GM12878 (cell line): Measurements from ENCODE around the gene HS1BP3. TPM values are rescaled to one million over a fixed set of nuclear protein-coding genes. Genes with fewer than 3 reads are reported as not detected.

Experiments used
- ATAC-seq: fragments of 200-7000 bp; cut with Tn5 transposase; 3 replicates; pipeline ENCODE4 v1.9.1; 2020; ENCODE audit warnings: mild to moderate bottlenecking, moderate library complexity
- BruUV-seq: library from RNA; stranded (reverse); fragments of 400-500 nt; replicated peaks from 2 replicates; lab custom pipeline; 2021; lab: Mats Ljungman, UMichigan
- CTCF ChIA-PET: fragments of 300-600 bp; sonication (Branson Sonifier 250); formaldehyde crosslinking; extraction: SDS; loops from one replicate; lab custom pipeline; 2021; ENCODE audit warnings: inconsistent platforms; lab: Yijun Ruan, JAX
- POLR2A ChIA-PET: fragments of 350-600 bp; formaldehyde crosslinking; extraction: SDS; loops from one replicate; lab custom pipeline; 2021; ENCODE audit warnings: inconsistent platforms; lab: Charles Lee
- RAD21 ChIA-PET: fragments of 300-600 bp; sonication (Branson Sonifier 250); formaldehyde crosslinking; loops from one replicate; lab custom pipeline; 2023; ENCODE audit warnings: antibody characterized with exemption; ENCODE audit not compliant: unreplicated experiment; lab: Charles Lee
- SMC1A ChIA-PET: fragments of 300-600 bp; sonication (Branson Sonifier 250); formaldehyde crosslinking; loops from one replicate; lab custom pipeline; 2023; ENCODE audit not compliant: unreplicated experiment, uncharacterized antibody; lab: Charles Lee
- DNase-seq: peaks from one replicate; pipeline ENCODE4 v3.0.0-alpha.2; 2011; ENCODE audit warnings: low read depth, low spot score
- FAIRE-seq: peaks from 3 replicates; lab custom pipeline; 2011; peaks lifted over from hg19 to GRCh38; lab: Jason Lieb, UNC
- H2AFZ ChIP-seq: 2 replicates; pipeline ENCODE4 v1.6.0; 2011; ENCODE audit warnings: low read depth, low read length, control low read depth; ENCODE audit not compliant: control insufficient read depth
- H3K27ac ChIP-seq: 2 replicates; pipeline ENCODE4 v1.5.1; 2011; ENCODE audit warnings: control low read depth; ENCODE audit not compliant: control insufficient read depth, insufficient read depth
- H3K27me3 ChIP-seq, 2 experiments: replicated peaks in 1 of 2; 2 replicates each; pipeline versions ENCODE4 v1.6.0 to v1.6.1; 2011; ENCODE audit warnings: low read length in 1 of 2; ENCODE audit not compliant: control insufficient read depth in 2 of 2, insufficient read depth in 2 of 2
- H3K36me3 ChIP-seq, 2 experiments: 2 replicates each; pipeline ENCODE4 v1.5.1; 2011; ENCODE audit warnings: low read length in 1 of 2; ENCODE audit not compliant: control insufficient read depth in 2 of 2, insufficient read depth in 2 of 2
- H3K4me1 ChIP-seq: 2 replicates; pipeline ENCODE4 v1.6.1; 2011; ENCODE audit warnings: mild to moderate bottlenecking, low read length, moderate library complexity, mixed read lengths; ENCODE audit not compliant: control insufficient read depth, insufficient read depth
- H3K4me2 ChIP-seq: 2 replicates; pipeline ENCODE4 v1.6.0; 2011; ENCODE audit warnings: control low read depth; ENCODE audit not compliant: control insufficient read depth, insufficient read depth
- H3K4me3 ChIP-seq: fragments of 200-600 bp; sonication (generic); 2 replicates; pipeline ENCODE4 v1.5.1; 2016
- H3K79me2 ChIP-seq: 2 replicates; pipeline ENCODE4 v1.6.0; 2011; ENCODE audit warnings: low read length; ENCODE audit not compliant: control insufficient read depth, insufficient read depth
- H3K9ac ChIP-seq: 2 replicates; pipeline ENCODE4 v1.8.0; 2011; ENCODE audit warnings: low read length, control low read depth, mixed read lengths; ENCODE audit not compliant: control insufficient read depth, insufficient read depth
- H3K9me3 ChIP-seq: replicated peaks from 3 replicates; pipeline ENCODE4 v1.5.1; 2011; ENCODE audit warnings: mild to moderate bottlenecking, low read length; ENCODE audit not compliant: control insufficient read depth, insufficient read depth
- H4K20me1 ChIP-seq: 2 replicates; pipeline ENCODE4 v1.6.0; 2011; ENCODE audit not compliant: control insufficient read depth, insufficient read depth
- CEBPB ChIP-seq, 2 experiments: fragments of 150-350 bp in 1 of 2; IDR thresholded peaks; 2 replicates each; pipeline ENCODE4 v1.6.1; 2012 to 2014; ENCODE audit warnings: low read depth in 2 of 2, low read length in 2 of 2, borderline replicate concordance in 1 of 2, inconsistent platforms in 1 of 2
- KLF5 ChIP-seq: fragments of 450-650 bp; IDR thresholded peaks from 2 replicates; pipeline ENCODE4 v1.6.1; 2014; ENCODE audit warnings: mild to moderate bottlenecking; ENCODE audit not compliant: partially characterized antibody
- MYB ChIP-seq: fragments of 150-350 bp; IDR thresholded peaks from 2 replicates; pipeline ENCODE4 v1.6.1; 2014; ENCODE audit warnings: mild to moderate bottlenecking, low read depth, low read length, borderline replicate concordance
- RCOR1 ChIP-seq: conservative IDR thresholded peaks from 2 replicates; pipeline ENCODE4 v1.6.1; 2012; ENCODE audit warnings: low read depth, low read length, improper control_type of control experiment
- STAT3 ChIP-seq: IDR thresholded peaks from 2 replicates; pipeline ENCODE4 v1.6.1; 2011; ENCODE audit warnings: low read depth, low read length, improper control_type of control experiment
- whole genome bisulfite sequencing: methylation state at CpG from one replicate; pipeline ENCODE4 v1.1.6; 2016; ENCODE audit warnings: low lambda C conversion rate; ENCODE audit not compliant: insufficient replicate concordance, insufficient coverage; ENCODE audit errors: missing lambda C conversion rate; 5-methylcytosine and 5-hydroxymethylcytosine counted together
- in situ Hi-C: fragments of 300-500 bp; cut with MboI; formaldehyde crosslinking; loops from 9 replicates; pipeline ENCODE4 v1.14.3; 2018; ENCODE audit warnings: mixed read lengths
- intact Hi-C: fragments of 100-400 bp; cut with micrococcal nuclease; formaldehyde crosslinking; loops from one replicate; pipeline ENCODE4 v1.14.2; 2022; ENCODE audit not compliant: unreplicated experiment
- polyA plus RNA-seq, 11 experiments: library from polyadenylated mRNA; depleted of rRNA in 4 of 11; unstranded in 6 of 11; stranded (reverse) in 5 of 11; fragments of >200 nt; fragmentation: Nextera tagmentation in 4 of 11; fragmentation: Illumina TruSeq in 1 of 11; extraction: Ambion mirVana in 4 of 11; extraction: Trizol in 1 of 11; gene quantifications; 1 replicate in 1 of 11; 2 replicates in 10 of 11; pipeline versions ENCODE4 v1.2.1 to v1.2.3, GENCODE V29; 2011 to 2016; ENCODE audit warnings: inconsistent platforms in 2 of 11, missing spikeins in 2 of 11, low read depth in 1 of 11
- total RNA-seq, 4 experiments: library from RNA; depleted of rRNA in 3 of 4; stranded (reverse); fragments of >200 nt in 3 of 4; fragmentation: Illumina TruSeq in 1 of 4; extraction: Trizol in 1 of 4; gene quantifications; 2 replicates each; pipeline versions ENCODE4 v1.2.1 to v1.2.3, GENCODE V29; 2013 to 2021
- TF ChIP-seq, protein P1 (sequence below): fragments of 450-650 bp; IDR thresholded peaks from 2 replicates; pipeline ENCODE4 v1.6.1; 2017; ENCODE audit warnings: mild to moderate bottlenecking
- TF ChIP-seq, protein P2 (sequence below): fragments of 450-650 bp; IDR thresholded peaks from 2 replicates; pipeline ENCODE4 v1.6.1; 2018; ENCODE audit warnings: borderline replicate concordance, mild to moderate bottlenecking; ENCODE audit not compliant: partially characterized antibody
- TF ChIP-seq, protein P3 (sequence below): fragments of 450-650 bp; IDR thresholded peaks from 2 replicates; pipeline ENCODE4 v1.6.1; 2016; ENCODE audit warnings: mild to moderate bottlenecking
- TF ChIP-seq, protein P4 (sequence below): fragments of 450-650 bp; IDR thresholded peaks from 2 replicates; pipeline ENCODE4 v1.6.1; 2017; ENCODE audit warnings: low read depth, mild to moderate bottlenecking, moderate library complexity

HS1BP3 gene
- total and polyA plus RNA-seq, 10 of the 15 experiments (the other 5 are each of a cell fraction or from before 2014, with no cell fraction given) = 0.47 to 7.2 (median 4.6) TPM

DNA sequence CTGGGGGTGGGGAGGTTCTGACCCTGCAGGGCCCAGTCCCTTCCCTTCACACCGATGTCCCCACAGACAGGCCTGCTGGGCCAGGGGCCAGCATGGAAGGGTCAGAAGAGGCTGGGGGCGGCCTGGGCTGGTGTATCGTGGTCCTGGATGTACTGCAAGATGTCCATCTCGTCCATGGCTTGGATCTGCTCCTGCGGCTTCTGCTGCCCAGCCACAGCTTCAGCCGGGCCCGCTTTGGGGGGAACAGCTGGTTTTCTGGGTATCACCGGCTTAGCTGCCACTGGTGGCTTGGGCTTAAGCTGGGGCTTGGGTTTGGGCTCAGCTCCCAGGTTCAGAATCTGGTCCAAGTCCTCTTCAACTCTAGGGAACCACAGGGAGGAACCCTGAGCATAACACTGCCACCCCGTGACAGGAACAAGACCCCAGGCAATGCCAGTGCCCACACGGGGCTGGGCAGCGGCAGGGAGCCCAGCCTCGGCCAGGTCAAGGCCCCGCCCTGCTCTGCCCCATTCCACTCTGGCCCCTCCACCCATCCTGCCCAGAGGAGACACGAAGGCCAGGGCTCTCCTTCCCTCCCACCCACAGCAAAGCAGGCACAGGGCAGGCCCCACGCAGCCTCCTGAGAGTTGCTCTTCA lies 31.9 kb downstream of the HS1BP3 start (continued):
- TF ChIP-seq STAT3 = no peak
- no peak for TF ChIP-seq RCOR1
- TF ChIP-seq KLF5 = no peak
- TF ChIP-seq, protein P1, sequence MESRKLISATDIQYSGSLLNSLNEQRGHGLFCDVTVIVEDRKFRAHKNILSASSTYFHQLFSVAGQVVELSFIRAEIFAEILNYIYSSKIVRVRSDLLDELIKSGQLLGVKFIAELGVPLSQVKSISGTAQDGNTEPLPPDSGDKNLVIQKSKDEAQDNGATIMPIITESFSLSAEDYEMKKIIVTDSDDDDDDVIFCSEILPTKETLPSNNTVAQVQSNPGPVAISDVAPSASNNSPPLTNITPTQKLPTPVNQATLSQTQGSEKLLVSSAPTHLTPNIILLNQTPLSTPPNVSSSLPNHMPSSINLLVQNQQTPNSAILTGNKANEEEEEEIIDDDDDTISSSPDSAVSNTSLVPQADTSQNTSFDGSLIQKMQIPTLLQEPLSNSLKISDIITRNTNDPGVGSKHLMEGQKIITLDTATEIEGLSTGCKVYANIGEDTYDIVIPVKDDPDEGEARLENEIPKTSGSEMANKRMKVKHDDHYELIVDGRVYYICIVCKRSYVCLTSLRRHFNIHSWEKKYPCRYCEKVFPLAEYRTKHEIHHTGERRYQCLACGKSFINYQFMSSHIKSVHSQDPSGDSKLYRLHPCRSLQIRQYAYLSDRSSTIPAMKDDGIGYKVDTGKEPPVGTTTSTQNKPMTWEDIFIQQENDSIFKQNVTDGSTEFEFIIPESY = no peak
- TF ChIP-seq, protein P2, sequence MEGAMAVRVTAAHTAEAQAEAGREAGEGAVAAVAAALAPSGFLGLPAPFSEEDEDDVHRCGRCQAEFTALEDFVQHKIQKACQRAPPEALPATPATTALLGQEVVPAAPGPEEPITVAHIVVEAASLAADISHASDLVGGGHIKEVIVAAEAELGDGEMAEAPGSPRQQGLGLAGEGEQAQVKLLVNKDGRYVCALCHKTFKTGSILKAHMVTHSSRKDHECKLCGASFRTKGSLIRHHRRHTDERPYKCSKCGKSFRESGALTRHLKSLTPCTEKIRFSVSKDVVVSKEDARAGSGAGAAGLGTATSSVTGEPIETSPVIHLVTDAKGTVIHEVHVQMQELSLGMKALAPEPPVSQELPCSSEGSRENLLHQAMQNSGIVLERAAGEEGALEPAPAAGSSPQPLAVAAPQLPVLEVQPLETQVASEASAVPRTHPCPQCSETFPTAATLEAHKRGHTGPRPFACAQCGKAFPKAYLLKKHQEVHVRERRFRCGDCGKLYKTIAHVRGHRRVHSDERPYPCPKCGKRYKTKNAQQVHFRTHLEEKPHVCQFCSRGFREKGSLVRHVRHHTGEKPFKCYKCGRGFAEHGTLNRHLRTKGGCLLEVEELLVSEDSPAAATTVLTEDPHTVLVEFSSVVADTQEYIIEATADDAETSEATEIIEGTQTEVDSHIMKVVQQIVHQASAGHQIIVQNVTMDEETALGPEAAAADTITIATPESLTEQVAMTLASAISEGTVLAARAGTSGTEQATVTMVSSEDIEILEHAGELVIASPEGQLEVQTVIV = no peak

DNA sequence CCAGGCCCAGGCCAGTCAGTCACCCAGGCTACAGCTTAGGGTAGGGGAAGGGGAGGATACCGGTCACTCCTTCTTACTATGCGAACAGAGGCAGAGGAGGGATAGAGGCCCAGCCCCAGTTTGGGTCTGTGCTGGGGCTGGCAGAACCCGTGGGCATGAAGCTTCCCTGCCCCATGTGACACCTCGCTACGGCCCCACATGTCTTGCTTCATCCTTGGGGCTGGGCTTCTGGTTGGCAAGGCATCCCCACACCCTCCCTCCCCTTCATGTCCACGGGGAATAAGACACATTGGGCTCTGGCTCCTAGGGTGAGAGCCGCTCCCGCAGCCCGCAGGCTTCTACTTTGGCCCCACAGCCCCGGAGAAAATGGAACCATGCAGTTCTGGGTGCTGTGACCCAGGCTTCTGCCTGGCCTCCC lies 32.4 kb downstream of the HS1BP3 start:
- Histone ChIP-seq H3K27me3 (no peaks in the 10 kb centered on the region), H2AFZ (no peak overlapping the region), H3K9ac (no peak overlapping the region), H3K27ac (no peak overlapping the region), H3K36me3 (no peaks in the 10 kb centered on the region), H3K79me2 (no peaks in the 10 kb centered on the region), H3K4me3 (no peak overlapping the region), H3K9me3 (no peaks in the 10 kb centered on the region), H4K20me1 (no peaks in the 10 kb centered on the region), H3K4me1 (no peaks in the 10 kb centered on the region), H3K4me2 (no peak overlapping the region)
- ATAC-seq (no peak), FAIRE-seq (no peak), DNase-seq (no peak)
- CTCF ChIA-PET = interaction anchor here (1.0 kb wide), 1 partner anchor 207 kb away, joined by 3 read pairs; no protein-coding TSS in a partner anchor
- TF ChIP-seq, protein P3, sequence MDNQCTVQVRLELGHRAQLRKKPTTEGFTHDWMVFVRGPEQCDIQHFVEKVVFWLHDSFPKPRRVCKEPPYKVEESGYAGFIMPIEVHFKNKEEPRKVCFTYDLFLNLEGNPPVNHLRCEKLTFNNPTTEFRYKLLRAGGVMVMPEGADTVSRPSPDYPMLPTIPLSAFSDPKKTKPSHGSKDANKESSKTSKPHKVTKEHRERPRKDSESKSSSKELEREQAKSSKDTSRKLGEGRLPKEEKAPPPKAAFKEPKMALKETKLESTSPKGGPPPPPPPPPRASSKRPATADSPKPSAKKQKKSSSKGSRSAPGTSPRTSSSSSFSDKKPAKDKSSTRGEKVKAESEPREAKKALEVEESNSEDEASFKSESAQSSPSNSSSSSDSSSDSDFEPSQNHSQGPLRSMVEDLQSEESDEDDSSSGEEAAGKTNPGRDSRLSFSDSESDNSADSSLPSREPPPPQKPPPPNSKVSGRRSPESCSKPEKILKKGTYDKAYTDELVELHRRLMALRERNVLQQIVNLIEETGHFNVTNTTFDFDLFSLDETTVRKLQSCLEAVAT = no peak
- no peak for TF ChIP-seq MYB
- no peak for TF ChIP-seq CEBPB (IDR thresholded peaks at IDR 0.05; ENCODE audit: borderline replicate concordance in 1 of 2, low read depth in 2 of 2, low read length in 2 of 2)
- TF ChIP-seq, protein P4, sequence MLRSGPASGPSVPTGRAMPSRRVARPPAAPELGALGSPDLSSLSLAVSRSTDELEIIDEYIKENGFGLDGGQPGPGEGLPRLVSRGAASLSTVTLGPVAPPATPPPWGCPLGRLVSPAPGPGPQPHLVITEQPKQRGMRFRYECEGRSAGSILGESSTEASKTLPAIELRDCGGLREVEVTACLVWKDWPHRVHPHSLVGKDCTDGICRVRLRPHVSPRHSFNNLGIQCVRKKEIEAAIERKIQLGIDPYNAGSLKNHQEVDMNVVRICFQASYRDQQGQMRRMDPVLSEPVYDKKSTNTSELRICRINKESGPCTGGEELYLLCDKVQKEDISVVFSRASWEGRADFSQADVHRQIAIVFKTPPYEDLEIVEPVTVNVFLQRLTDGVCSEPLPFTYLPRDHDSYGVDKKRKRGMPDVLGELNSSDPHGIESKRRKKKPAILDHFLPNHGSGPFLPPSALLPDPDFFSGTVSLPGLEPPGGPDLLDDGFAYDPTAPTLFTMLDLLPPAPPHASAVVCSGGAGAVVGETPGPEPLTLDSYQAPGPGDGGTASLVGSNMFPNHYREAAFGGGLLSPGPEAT = no peak
- RAD21 ChIA-PET = interaction anchor here (1.3 to 2.1 kb wide), 2 partner anchors 22 to 172 kb away, joined by 3 to 5 read pairs; partner anchors contain the start of gene RHOB
- no TSS peak for BruUV-seq
- in situ Hi-C loops (no loop called here), intact Hi-C loops (no loop called here)
- POLR2A ChIA-PET = interaction anchor here (0.9 kb wide), 1 partner anchor 93 kb away, joined by 3 read pairs; no protein-coding TSS in a partner anchor
- SMC1A ChIA-PET = interaction anchor here (1.3 kb wide), 1 partner anchor 205 kb away, joined by 3 read pairs; no protein-coding TSS in a partner anchor
- WGBS = 77% methylated on average over 10 of the region's 10 CpGs
